Suprapubic skin (tissue), 4 donors: ENCODE data around the gene ACER3. TPM values are rescaled to one million over a fixed set of nuclear protein-coding genes. Genes with fewer than 3 reads are reported as not detected.

Experiments used
- DNase-seq, 2 donors: peaks; one replicate each; pipeline ENCODE4 v3.0.0-alpha.2; 2019; ENCODE audit warnings: low spot score in 2 of 2
- H3K27ac ChIP-seq: fragments of 200-600 bp; sonication (generic); one replicate; pipeline ENCODE4 v1.5.1; 2019
- H3K27me3 ChIP-seq: fragments of 200-600 bp; sonication (generic); one replicate; pipeline ENCODE4 v1.5.1; 2019
- H3K36me3 ChIP-seq: fragments of 200-600 bp; sonication (generic); one replicate; pipeline ENCODE4 v1.5.1; 2019
- H3K4me1 ChIP-seq: fragments of 200-600 bp; sonication (generic); one replicate; pipeline ENCODE4 v1.5.1; 2019
- H3K4me3 ChIP-seq: fragments of 200-600 bp; sonication (generic); one replicate; pipeline ENCODE4 v1.5.1; 2019; ENCODE audit warnings: mild to moderate bottlenecking
- H3K9me3 ChIP-seq: fragments of 200-600 bp; sonication (generic); one replicate; pipeline ENCODE4 v1.5.1; 2019
- EP300 ChIP-seq: sonication (generic); formaldehyde crosslinking; IDR thresholded peaks from one replicate; pipeline ENCODE4 v1.6.1; 2017; ENCODE audit warnings: antibody characterized with exemption
- POLR2A ChIP-seq, 2 donors: fragments of 450-650 bp; IDR thresholded peaks; one replicate each; pipeline ENCODE4 v1.6.1; 2017; ENCODE audit warnings: antibody characterized with exemption in 2 of 2, mild to moderate bottlenecking in 2 of 2, moderate library complexity in 2 of 2
- POLR2AphosphoS5 ChIP-seq, 3 donors: sonication (generic); formaldehyde crosslinking; IDR thresholded peaks; one replicate each; pipeline ENCODE4 v1.6.1; 2017; ENCODE audit warnings: antibody characterized with exemption in 3 of 3
- WGBS: methylation state at CpG from one replicate; pipeline ENCODE4 v1.1.5; 2018; 5-methylcytosine and 5-hydroxymethylcytosine counted together
- total RNA-seq, 4 donors: library from RNA; depleted of rRNA; stranded (reverse); fragments of >200 nt; gene quantifications; one replicate each; pipeline ENCODE4 v1.1.0, GENCODE V29; 2016
- TF ChIP-seq, protein P1 (sequence below), 2 donors: fragments of 200-600 bp in 1 of 2; fragments of 450-650 bp in 1 of 2; sonication (generic) in 1 of 2; IDR thresholded peaks; one replicate each; pipeline ENCODE4 v1.5.1; 2016 to 2019; ENCODE audit warnings: antibody characterized with exemption in 2 of 2, mild to moderate bottlenecking in 1 of 2, moderate library complexity in 1 of 2

ACER3 gene
- total RNA-seq, 4 donors from 2014 or later: 8.9 to 10.1 (median 9.5) TPM

DNA sequence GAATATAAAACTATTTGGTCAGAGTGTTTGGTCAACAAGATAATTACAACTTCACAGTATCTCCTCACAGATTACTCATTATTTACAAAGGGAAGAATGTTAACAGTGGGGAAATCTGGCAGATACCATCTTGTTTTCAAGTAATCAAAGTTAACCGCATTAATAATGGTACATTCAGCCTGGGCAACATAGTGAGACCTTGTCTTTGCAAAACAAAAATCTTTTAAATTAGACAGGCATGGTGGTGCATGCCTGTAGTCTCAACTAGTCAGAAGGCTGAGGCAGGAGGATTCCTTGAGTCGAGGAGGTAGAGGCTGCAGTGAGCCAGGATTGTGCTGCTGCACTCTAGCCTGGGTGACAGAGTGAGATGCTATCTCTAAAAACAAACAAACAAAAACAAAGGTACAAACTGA is 78.5 kb downstream of the ACER3 start:
- Histone ChIP-seq H3K4me1 (no peaks in the 10 kb centered on the region), H3K27me3 (no peaks in the 10 kb centered on the region), H3K9me3 (no peaks in the 10 kb centered on the region), H3K36me3 (peaks cover 11% of the 10 kb centered on the region), H3K27ac (no peak overlapping the region), H3K4me3 (no peak overlapping the region)
- WGBS: 81% methylated on average over 2 of the region's 2 CpGs
- TF ChIP-seq, protein P1, sequence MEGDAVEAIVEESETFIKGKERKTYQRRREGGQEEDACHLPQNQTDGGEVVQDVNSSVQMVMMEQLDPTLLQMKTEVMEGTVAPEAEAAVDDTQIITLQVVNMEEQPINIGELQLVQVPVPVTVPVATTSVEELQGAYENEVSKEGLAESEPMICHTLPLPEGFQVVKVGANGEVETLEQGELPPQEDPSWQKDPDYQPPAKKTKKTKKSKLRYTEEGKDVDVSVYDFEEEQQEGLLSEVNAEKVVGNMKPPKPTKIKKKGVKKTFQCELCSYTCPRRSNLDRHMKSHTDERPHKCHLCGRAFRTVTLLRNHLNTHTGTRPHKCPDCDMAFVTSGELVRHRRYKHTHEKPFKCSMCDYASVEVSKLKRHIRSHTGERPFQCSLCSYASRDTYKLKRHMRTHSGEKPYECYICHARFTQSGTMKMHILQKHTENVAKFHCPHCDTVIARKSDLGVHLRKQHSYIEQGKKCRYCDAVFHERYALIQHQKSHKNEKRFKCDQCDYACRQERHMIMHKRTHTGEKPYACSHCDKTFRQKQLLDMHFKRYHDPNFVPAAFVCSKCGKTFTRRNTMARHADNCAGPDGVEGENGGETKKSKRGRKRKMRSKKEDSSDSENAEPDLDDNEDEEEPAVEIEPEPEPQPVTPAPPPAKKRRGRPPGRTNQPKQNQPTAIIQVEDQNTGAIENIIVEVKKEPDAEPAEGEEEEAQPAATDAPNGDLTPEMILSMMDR (IDR thresholded peaks at IDR 0.05): no peak
- TF ChIP-seq POLR2AphosphoS5 (IDR thresholded peaks at IDR 0.05) (no peak), EP300 (no peak), POLR2A (IDR thresholded peaks at IDR 0.05) (no peak)
- no peak for DNase-seq

DNA sequence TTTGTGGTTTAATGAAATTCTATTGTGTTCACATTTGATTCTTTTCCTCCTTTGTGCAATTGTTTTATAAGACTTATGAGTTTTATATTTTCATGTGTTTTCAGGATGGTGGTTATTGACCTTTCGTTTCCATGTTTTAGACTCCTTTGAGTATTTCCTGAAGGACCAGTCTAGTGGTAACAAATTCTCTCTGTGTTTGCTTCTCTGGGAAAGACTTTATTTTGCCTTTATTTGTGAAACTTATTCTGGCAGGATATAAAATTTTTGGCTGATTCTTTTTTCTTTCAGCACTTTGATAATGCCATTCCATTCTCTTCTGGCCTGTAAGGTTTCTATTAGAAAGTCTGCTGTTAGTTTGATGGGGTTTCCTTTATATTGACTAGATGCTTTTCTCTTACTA is 83.5 kb downstream of the ACER3 start:
- 100% methylated on average over 1 of the region's 1 CpG for WGBS
- no peak for DNase-seq

DNA sequence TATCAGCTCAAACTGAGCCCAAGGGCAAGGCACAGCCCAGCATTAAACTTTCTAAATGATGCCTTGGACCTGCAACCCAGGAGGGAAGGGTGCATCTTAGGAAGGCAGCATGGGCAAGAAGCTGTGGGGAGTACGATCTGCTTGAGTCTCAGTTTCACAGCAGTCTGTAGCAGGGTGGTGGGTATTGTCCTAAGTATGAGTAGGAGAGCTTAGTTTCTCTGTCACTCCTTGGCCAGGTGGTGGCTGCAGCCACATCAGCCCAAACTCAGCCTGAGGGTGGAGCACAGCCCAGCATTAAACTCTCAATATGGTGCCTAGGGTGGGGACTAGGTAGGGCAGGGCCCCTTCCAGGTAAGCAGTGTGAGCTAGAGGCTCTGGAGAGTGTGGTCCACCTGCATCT is 85.5 kb downstream of the ACER3 start:
- H3K9me3 ChIP-seq: no peaks in the 10 kb centered on the region
- TF ChIP-seq POLR2AphosphoS5 (IDR thresholded peaks at IDR 0.05) (no peak), POLR2A (IDR thresholded peaks at IDR 0.05) (no peak), EP300 (no peak)
- TF ChIP-seq, protein P1 (IDR thresholded peaks at IDR 0.05): no peak
- no peak overlapping the region for H3K4me3 ChIP-seq
- no peaks in the 10 kb centered on the region for H3K36me3 ChIP-seq
- WGBS: 100% methylated on average over 1 of the region's 1 CpG
- no peaks in the 10 kb centered on the region for H3K4me1 ChIP-seq
- H3K27ac ChIP-seq: no peak overlapping the region
- DNase-seq: no peak
- no peaks in the 10 kb centered on the region for H3K27me3 ChIP-seq

More for the DNA sequence above, 83.5 kb downstream of the ACER3 start:
- no peaks in the 10 kb centered on the region for H3K36me3 ChIP-seq
- no peaks in the 10 kb centered on the region for H3K4me1 ChIP-seq
- no peak overlapping the region for H3K27ac ChIP-seq
- no peaks in the 10 kb centered on the region for H3K9me3 ChIP-seq
- no peak overlapping the region for H3K4me3 ChIP-seq
- H3K27me3 ChIP-seq: no peaks in the 10 kb centered on the region
- TF ChIP-seq POLR2AphosphoS5 (IDR thresholded peaks at IDR 0.05) (no peak), POLR2A (IDR thresholded peaks at IDR 0.05) (no peak), EP300 (no peak)
- TF ChIP-seq, protein P1 (IDR thresholded peaks at IDR 0.05): no peak

DNA sequence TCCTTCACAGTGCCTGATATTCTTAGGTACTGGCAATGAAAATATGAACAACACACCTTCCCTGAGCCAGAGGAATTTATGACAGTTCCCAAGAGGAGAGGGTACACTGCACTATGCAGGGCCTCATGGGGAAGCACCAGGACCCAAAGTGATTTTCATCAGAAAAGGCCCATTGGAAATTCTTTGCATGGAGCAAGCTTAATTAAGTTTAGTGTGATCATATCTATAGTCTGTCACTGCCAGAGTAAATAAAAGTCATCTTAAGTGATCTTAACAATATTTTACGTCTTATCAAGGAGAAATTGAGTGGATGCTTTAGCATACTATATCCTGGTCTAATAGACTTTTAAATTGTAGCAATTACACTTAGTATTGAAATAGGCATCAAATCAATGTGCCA is 86.5 kb downstream of the ACER3 start:
- no peaks in the 10 kb centered on the region for H3K9me3 ChIP-seq
- DNase-seq: no peak
- TF ChIP-seq, protein P1 (IDR thresholded peaks at IDR 0.05): no peak
- TF ChIP-seq EP300: no peak
- no peak for TF ChIP-seq POLR2AphosphoS5 (IDR thresholded peaks at IDR 0.05)
- no peak for TF ChIP-seq POLR2A (IDR thresholded peaks at IDR 0.05)
- H3K4me3 ChIP-seq: no peak overlapping the region
- H3K27ac ChIP-seq: no peak overlapping the region
- no peaks in the 10 kb centered on the region for H3K27me3 ChIP-seq
- H3K4me1 ChIP-seq: no peaks in the 10 kb centered on the region
- 98% methylated on average over 1 of the region's 1 CpG for WGBS
- H3K36me3 ChIP-seq: no peaks in the 10 kb centered on the region

DNA sequence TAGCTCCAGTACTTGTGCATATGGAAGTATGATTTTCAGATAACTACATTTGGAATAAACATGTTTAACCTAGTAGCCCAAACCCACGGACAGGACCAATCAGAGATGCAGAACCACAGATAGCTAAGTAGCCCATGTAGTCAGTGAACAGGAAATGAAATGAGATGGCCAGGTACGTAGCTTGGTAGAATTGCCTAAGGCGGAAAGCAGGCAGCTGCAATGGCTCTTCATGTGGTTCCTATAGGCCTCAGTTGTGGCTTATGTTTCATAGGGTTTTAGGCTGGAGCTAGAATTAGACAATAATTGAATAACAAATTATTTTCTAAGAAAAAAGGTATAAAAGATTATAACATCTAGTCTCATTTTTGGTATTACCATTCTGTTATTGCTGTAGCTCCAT is 87.1 kb downstream of the ACER3 start:
- no peak for DNase-seq
- Histone ChIP-seq H3K27ac (no peak overlapping the region), H3K4me3 (no peak overlapping the region), H3K4me1 (no peaks in the 10 kb centered on the region), H3K27me3 (no peaks in the 10 kb centered on the region), H3K36me3 (no peaks in the 10 kb centered on the region), H3K9me3 (no peaks in the 10 kb centered on the region)
- no peak for TF ChIP-seq POLR2AphosphoS5 (IDR thresholded peaks at IDR 0.05)
- TF ChIP-seq, protein P1 (IDR thresholded peaks at IDR 0.05): no peak
- TF ChIP-seq POLR2A (IDR thresholded peaks at IDR 0.05): no peak
- TF ChIP-seq EP300: no peak
- 95% methylated on average over 3 of the region's 3 CpGs for WGBS
